Progenitor cell of endocrine pancreas (in vitro differentiated cells): Measurements from ENCODE around the gene ATP2B2. TPM values are rescaled to one million over a fixed set of nuclear protein-coding genes. Genes with fewer than 3 reads are reported as not detected.

ENCODE experiments used
- DNase-seq: peaks from one replicate; pipeline ENCODE4 v3.0.0; 2021; ENCODE audit warnings: low spot score; ENCODE audit not compliant: unreplicated experiment
- H3K27ac Mint-ChIP-seq: 2 replicates; pipeline ENCODE4 v1.8.0; 2021; ENCODE audit warnings: mild to moderate bottlenecking, moderate library complexity, mixed read lengths
- H3K27me3 Mint-ChIP-seq: 2 replicates; pipeline ENCODE4 v1.8.0; 2021; ENCODE audit warnings: mixed read lengths
- H3K36me3 Mint-ChIP-seq: 2 replicates; pipeline ENCODE4 v1.8.0; 2022; ENCODE audit warnings: mixed read lengths; ENCODE audit not compliant: insufficient read depth
- H3K4me1 Mint-ChIP-seq: 2 replicates; pipeline ENCODE4 v1.8.0; 2021; ENCODE audit warnings: low read depth, mixed read lengths
- H3K4me3 Mint-ChIP-seq: 2 replicates; pipeline ENCODE4 v1.8.0; 2021; ENCODE audit warnings: low read depth, mild to moderate bottlenecking, moderate library complexity, mixed read lengths
- H3K9me3 Mint-ChIP-seq: 2 replicates; pipeline ENCODE4 v1.8.0; 2021; ENCODE audit warnings: low read depth, mixed read lengths
- total RNA-seq: library from RNA; stranded (reverse); gene quantifications from 2 replicates; pipeline ENCODE4 v1.2.1, GENCODE V29; 2021
- TF ChIP-seq, protein P1 (sequence below): fragments of 200-600 bp; sonication (generic); IDR thresholded peaks from one replicate; pipeline ENCODE4 v1.5.0; 2021; ENCODE audit warnings: antibody characterized with exemption, mild to moderate bottlenecking; ENCODE audit not compliant: unreplicated experiment

Gene ATP2B2
- total RNA-seq, 1 donor from 2014 or later, result 0.07 TPM

DNA sequence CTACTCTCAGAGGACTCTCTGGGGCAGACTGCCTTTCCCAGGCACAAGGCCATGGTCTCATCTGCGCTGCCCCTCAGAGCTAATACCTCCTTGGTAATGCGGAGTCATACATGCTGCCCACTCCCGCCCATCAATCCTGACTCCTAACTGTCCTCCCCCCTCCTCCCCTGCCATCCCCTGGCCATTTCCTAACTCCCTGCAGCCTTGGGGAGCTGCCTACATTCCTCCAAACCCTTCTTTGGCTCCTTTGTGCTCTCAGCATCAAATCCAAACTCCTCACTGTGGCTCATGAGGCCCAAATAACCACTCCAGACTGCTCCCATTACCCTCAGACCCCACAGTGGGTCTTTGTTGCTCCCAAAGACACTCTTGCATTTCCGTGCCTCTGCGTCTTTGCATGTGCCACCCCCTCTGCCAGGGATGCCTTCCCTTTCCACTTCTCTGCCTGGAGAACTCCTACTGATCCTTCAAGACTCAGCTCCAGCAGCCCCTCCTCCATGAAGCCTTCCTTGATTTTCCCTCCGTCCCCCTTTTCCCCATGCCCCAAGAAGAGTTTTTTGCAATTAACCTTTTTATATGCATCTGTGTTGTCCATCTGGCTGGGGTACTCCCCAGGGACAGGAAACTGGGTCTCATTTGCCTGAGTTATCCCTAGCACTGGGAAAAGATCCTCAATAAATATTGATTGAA is 5.5 kb upstream of the ATP2B2 start:
- Mint-ChIP-seq H3K4me3 (no peak overlapping the region), H3K27me3 (peaks cover 18% of the 10 kb centered on the region), H3K27ac (no peak overlapping the region), H3K9me3 (no peaks in the 10 kb centered on the region), H3K4me1 (peaks cover 5% of the 10 kb centered on the region), H3K36me3 (no peaks in the 10 kb centered on the region)
- DNase-seq, result no peak
- TF ChIP-seq, protein P1, sequence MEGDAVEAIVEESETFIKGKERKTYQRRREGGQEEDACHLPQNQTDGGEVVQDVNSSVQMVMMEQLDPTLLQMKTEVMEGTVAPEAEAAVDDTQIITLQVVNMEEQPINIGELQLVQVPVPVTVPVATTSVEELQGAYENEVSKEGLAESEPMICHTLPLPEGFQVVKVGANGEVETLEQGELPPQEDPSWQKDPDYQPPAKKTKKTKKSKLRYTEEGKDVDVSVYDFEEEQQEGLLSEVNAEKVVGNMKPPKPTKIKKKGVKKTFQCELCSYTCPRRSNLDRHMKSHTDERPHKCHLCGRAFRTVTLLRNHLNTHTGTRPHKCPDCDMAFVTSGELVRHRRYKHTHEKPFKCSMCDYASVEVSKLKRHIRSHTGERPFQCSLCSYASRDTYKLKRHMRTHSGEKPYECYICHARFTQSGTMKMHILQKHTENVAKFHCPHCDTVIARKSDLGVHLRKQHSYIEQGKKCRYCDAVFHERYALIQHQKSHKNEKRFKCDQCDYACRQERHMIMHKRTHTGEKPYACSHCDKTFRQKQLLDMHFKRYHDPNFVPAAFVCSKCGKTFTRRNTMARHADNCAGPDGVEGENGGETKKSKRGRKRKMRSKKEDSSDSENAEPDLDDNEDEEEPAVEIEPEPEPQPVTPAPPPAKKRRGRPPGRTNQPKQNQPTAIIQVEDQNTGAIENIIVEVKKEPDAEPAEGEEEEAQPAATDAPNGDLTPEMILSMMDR, result no peak

DNA sequence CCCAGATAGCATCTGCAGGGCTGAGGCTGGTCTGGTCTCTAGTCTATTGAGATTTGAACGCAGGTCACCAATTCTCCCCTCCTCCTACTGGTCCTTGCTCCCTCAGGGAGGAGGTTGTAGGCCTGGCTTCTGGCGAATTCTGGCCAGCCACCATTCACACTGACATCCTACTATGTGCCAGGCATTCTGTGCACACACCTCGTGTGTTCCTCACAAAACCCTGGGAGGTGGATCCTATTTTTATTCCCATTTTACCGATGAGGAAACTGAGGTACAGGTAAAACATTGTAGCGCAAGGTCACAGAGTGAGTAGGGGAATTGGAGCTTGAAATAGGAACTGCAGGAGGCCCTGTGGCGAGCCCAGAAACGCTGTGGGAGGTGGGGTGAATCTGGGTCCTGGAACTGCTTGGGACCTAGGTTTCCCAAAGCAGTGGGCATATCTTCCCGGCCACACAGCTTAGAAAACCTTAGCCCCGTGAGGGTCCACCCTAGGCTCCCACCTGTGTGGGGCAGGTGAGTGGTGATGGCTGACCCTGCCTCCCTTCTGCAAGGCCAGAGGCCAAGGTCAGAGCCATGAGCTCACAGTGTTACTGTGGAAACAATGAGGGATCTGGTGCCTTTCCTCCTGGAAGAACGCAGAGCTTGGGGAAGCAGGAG is 4.8 kb upstream of the ATP2B2 start:
- peaks cover 21% of the 10 kb centered on the region for H3K27me3 Mint-ChIP-seq
- no peak overlapping the region for H3K4me3 Mint-ChIP-seq
- no peak overlapping the region for H3K27ac Mint-ChIP-seq
- H3K9me3 Mint-ChIP-seq, result no peaks in the 10 kb centered on the region
- DNase-seq, result no peak
- TF ChIP-seq, protein P1, result no peak
- peaks cover 5% of the 10 kb centered on the region for H3K4me1 Mint-ChIP-seq
- no peaks in the 10 kb centered on the region for H3K36me3 Mint-ChIP-seq

DNA sequence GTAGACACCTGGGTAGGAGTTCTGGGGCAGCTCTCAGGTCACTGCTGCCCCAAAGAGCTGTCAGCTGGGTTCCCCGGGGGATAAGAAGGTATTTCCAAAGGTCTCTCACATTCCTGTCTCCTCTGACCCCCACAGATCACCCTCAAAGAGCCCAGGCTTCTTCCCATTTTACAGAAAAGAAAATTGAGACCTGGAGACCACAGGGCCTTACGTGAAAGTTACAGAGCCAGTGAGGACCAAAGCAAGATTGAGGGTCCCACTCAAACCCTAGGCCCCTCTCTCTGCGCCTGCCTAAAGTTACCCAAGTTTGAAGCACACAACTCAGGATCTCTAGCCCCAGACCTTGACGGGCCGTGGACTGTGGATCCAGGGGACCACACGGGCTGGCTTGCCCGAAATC is 3.9 kb upstream of the ATP2B2 start:
- H3K4me1 Mint-ChIP-seq, result peaks cover 5% of the 10 kb centered on the region
- DNase-seq, result no peak
- H3K27ac Mint-ChIP-seq, result no peak overlapping the region
- H3K27me3 Mint-ChIP-seq, result peaks cover 27% of the 10 kb centered on the region
- no peaks in the 10 kb centered on the region for H3K36me3 Mint-ChIP-seq
- no peaks in the 10 kb centered on the region for H3K9me3 Mint-ChIP-seq
- H3K4me3 Mint-ChIP-seq, result no peak overlapping the region
- TF ChIP-seq, protein P1, result no peak

DNA sequence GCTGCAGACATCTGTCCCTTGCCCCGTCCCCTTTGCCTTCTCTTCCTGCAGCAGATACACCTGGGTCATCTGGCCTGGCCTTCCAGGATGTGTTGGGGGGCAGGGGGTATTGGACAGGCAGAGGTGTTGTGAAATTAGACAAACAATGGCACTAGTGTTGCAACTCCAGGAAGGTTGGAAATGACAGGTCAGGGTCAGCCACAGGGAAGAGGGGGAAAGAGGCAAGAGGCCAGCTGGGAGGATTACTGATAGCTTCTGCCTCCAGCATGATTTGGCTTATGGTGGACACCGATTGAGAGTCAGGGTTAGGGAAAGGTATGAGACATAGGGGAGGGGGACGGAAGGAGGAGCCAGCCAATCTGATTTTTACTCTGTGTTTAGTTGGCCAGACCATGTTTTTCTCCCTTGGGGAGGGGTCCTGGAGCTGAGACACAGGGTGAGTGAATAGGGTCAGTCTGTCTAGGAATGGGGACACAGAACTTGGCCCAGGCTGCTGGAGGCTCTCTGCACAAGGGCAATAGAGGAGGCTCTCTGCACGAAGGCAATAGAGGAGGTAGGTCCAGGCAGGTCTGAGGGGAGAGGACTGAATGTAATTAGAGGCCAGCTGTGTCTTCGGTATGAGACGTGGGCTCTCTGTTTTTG is 3.4 kb upstream of the ATP2B2 start:
- Mint-ChIP-seq H3K27ac (no peak overlapping the region), H3K4me3 (no peak overlapping the region), H3K9me3 (no peaks in the 10 kb centered on the region), H3K36me3 (no peaks in the 10 kb centered on the region), H3K4me1 (peaks cover 5% of the 10 kb centered on the region), H3K27me3 (peaks cover 31% of the 10 kb centered on the region)
- TF ChIP-seq, protein P1, result no peak
- DNase-seq, result no peak

DNA sequence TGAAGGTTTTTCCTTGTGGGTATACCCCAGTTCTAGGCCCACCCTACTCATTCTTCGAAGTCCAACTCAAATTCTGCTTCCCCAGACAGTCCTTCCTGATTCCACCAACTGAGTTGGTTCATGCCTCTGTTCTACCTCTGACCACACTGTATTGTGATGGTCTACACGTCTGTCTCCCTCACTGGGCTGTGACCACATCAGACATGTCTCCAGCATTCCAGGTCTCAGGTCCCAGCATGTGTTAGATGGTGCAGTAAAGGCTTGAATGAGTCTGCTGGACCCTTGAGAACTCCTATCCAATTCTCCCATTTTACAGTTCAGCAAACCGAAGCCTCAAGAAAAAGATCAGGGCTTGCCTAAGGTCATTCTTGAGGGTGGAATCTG is 2.8 kb upstream of the ATP2B2 start:
- no peaks in the 10 kb centered on the region for H3K9me3 Mint-ChIP-seq
- no peak for DNase-seq
- TF ChIP-seq, protein P1, result no peak
- H3K4me3 Mint-ChIP-seq, result no peak overlapping the region
- no peaks in the 10 kb centered on the region for H3K36me3 Mint-ChIP-seq
- H3K27ac Mint-ChIP-seq, result no peak overlapping the region
- H3K4me1 Mint-ChIP-seq, result peaks cover 5% of the 10 kb centered on the region
- H3K27me3 Mint-ChIP-seq, result peaks cover 32% of the 10 kb centered on the region
